Endothelial cell of umbilical vein (primary cell): ENCODE results near the gene SLC39A12. TPM values are rescaled to one million over a fixed set of nuclear protein-coding genes. Genes with fewer than 3 reads are reported as not detected.

Experiments
- BruUV-seq: library from RNA; stranded (reverse); fragments of 400-500 nt; replicated peaks from 2 replicates; lab custom pipeline; 2021; lab: Mats Ljungman, UMichigan
- CTCF ChIA-PET: fragments of 300-600, 350-600 bp; sonication (Branson Sonifier 250); formaldehyde crosslinking; loops from one replicate; lab custom pipeline; 2021; ENCODE audit warnings: antibody characterized with exemption, inconsistent platforms; lab: Charles Lee
- POLR2A ChIA-PET: fragments of 300-600, 350-600 bp; sonication (Branson Sonifier 250); formaldehyde crosslinking; loops from one replicate; lab custom pipeline; 2021; ENCODE audit warnings: antibody characterized with exemption, inconsistent platforms; lab: Charles Lee
- DNase-seq: peaks from one replicate; pipeline ENCODE4 v3.0.0-alpha.2; 2011; ENCODE audit warnings: low read depth, low spot score
- FAIRE-seq: peaks from 2 replicates; lab custom pipeline; 2011; peaks lifted over from hg19 to GRCh38; lab: Jason Lieb, UNC
- H2AFZ ChIP-seq: 2 replicates; pipeline ENCODE4 v1.6.0; 2012; ENCODE audit warnings: low read depth, low read length, control low read depth, inconsistent platforms
- H3K27ac ChIP-seq: 2 replicates; pipeline ENCODE4 v1.5.1; 2011; ENCODE audit warnings: low read depth, mild to moderate bottlenecking, control low read depth, low read length, moderate library complexity; ENCODE audit not compliant: insufficient read depth
- H3K27me3 ChIP-seq, 2 experiments: 2 replicates each; pipeline versions ENCODE4 v1.6.0 to v1.6.1; 2011; ENCODE audit warnings: low read length in 2 of 2, mixed read lengths in 1 of 2; ENCODE audit not compliant: control insufficient read depth in 2 of 2, insufficient read depth in 2 of 2
- H3K36me3 ChIP-seq, 2 experiments: 2 replicates in 1 of 2; 3 replicates in 1 of 2; pipeline ENCODE4 v1.5.1; 2011; ENCODE audit warnings: low read length in 2 of 2, mild to moderate bottlenecking in 1 of 2, moderate library complexity in 1 of 2; ENCODE audit not compliant: control insufficient read depth in 2 of 2, insufficient read depth in 2 of 2; ENCODE audit errors: extremely low read depth in 1 of 2
- H3K4me1 ChIP-seq: 3 replicates; pipeline ENCODE4 v1.5.1; 2011; ENCODE audit warnings: mild to moderate bottlenecking, low read length; ENCODE audit not compliant: control insufficient read depth, insufficient read depth; ENCODE audit errors: extremely low read depth
- H3K4me2 ChIP-seq: 2 replicates; pipeline ENCODE4 v1.6.1; 2011; ENCODE audit warnings: low read length, control low read depth, mixed read lengths; ENCODE audit not compliant: insufficient read depth
- H3K4me3 ChIP-seq, 3 experiments: fragments of 200-600 bp in 1 of 3; sonication (generic), shearing (Covaris generic) in 1 of 3; replicated peaks in 1 of 3; 2 replicates each; pipeline ENCODE4 v1.5.1; 2011 to 2016; ENCODE audit warnings: control low read depth in 3 of 3, low read length in 3 of 3, mild to moderate bottlenecking in 2 of 3, inconsistent platforms in 1 of 3, low read depth in 1 of 3, moderate library complexity in 1 of 3; ENCODE audit not compliant: insufficient read depth in 1 of 3
- H3K79me2 ChIP-seq: 2 replicates; pipeline ENCODE4 v1.6.0; 2012; ENCODE audit warnings: low read length, inconsistent platforms; ENCODE audit not compliant: control insufficient read depth, insufficient read depth
- H3K9ac ChIP-seq: replicated peaks from 2 replicates; pipeline ENCODE3; 2011; ENCODE audit warnings: low read length, control low read depth; ENCODE audit not compliant: insufficient read depth; ENCODE audit errors: extremely low read depth
- H3K9me1 ChIP-seq: replicated peaks from 3 replicates; pipeline ENCODE4 v1.6.0; 2011; ENCODE audit warnings: mild to moderate bottlenecking, low read length; ENCODE audit not compliant: control insufficient read depth, insufficient read depth; ENCODE audit errors: extremely low read depth
- H3K9me3 ChIP-seq: replicated peaks from 2 replicates; pipeline ENCODE4 v1.5.1; 2012; ENCODE audit warnings: low read length, inconsistent platforms; ENCODE audit not compliant: control insufficient read depth, insufficient read depth
- H4K20me1 ChIP-seq: replicated peaks from 2 replicates; pipeline ENCODE3; 2011; ENCODE audit warnings: mild to moderate bottlenecking, low read length; ENCODE audit not compliant: control insufficient read depth, insufficient read depth; ENCODE audit errors: extremely low read depth
- CTCF ChIP-seq, 2 donors: IDR thresholded peaks; 1 replicate in 1 of 2; 2 replicates in 1 of 2; pipeline ENCODE4 v1.5.1; 2011; ENCODE audit warnings: low read length in 2 of 2, mild to moderate bottlenecking in 2 of 2, moderate library complexity in 2 of 2, control low read depth in 1 of 2, inconsistent platforms in 1 of 2, low read depth in 1 of 2; ENCODE audit not compliant: insufficient read depth in 1 of 2; ENCODE audit errors: extremely low read depth in 1 of 2
- EZH2 ChIP-seq: IDR thresholded peaks from 2 replicates; pipeline ENCODE4 v1.6.1; 2012; ENCODE audit warnings: borderline replicate concordance, low read depth, mild to moderate bottlenecking, moderate library complexity, low read length, inconsistent platforms; ENCODE audit not compliant: severe bottlenecking
- FOS ChIP-seq: IDR thresholded peaks from 2 replicates; pipeline ENCODE4 v1.6.1; 2011; ENCODE audit warnings: mild to moderate bottlenecking, low read length, moderate library complexity, borderline replicate concordance; ENCODE audit not compliant: insufficient read depth
- GATA2 ChIP-seq: IDR thresholded peaks from 2 replicates; pipeline ENCODE4 v1.7.0; 2011; ENCODE audit warnings: low read depth, mild to moderate bottlenecking, moderate library complexity, mixed read lengths, low read length; ENCODE audit not compliant: insufficient read length, insufficient read depth
- JUN ChIP-seq: IDR thresholded peaks from 2 replicates; pipeline ENCODE4 v1.6.1; 2011; ENCODE audit warnings: borderline replicate concordance, low read depth; ENCODE audit not compliant: insufficient read length, insufficient read depth
- MAX ChIP-seq: IDR thresholded peaks from 2 replicates; pipeline ENCODE4 v1.6.1; 2011; ENCODE audit not compliant: insufficient read depth, insufficient read length
- MYC ChIP-seq: IDR thresholded peaks from one replicate; pipeline ENCODE4 v1.6.1; 2011; ENCODE audit warnings: mild to moderate bottlenecking, low read depth, low read length
- POLR2A ChIP-seq: IDR thresholded peaks from 2 replicates; pipeline ENCODE4 v1.6.1; 2012; ENCODE audit warnings: low read depth, mild to moderate bottlenecking, control low read depth, low read length
- POLR2AphosphoS5 ChIP-seq: IDR thresholded peaks from 2 replicates; pipeline ENCODE4 v1.6.1; 2012; ENCODE audit warnings: low read depth, mild to moderate bottlenecking, control low read depth, low read length, moderate library complexity; ENCODE audit not compliant: insufficient read depth
- dilution Hi-C: fragments of 300-500 bp; cut with MboI; formaldehyde crosslinking; loops from one replicate; pipeline ENCODE4 v1.15.0; 2019; ENCODE audit warnings: low sequenced_read_pairs; ENCODE audit not compliant: extremely low pct_ligation_motif_present
- intact Hi-C: fragments of 100-400 bp; cut with micrococcal nuclease; formaldehyde crosslinking; loops from one replicate; pipeline ENCODE4 v1.10.0; 2022
- polyA plus RNA-seq, 4 experiments: library from polyadenylated mRNA; depleted of rRNA in 3 of 4; stranded (reverse) in 3 of 4; unstranded in 1 of 4; fragments of >200 nt; gene quantifications; 2 replicates each; pipeline versions ENCODE4 v1.2.1 to v1.2.3, GENCODE V29; 2011 to 2012; ENCODE audit warnings: missing spikeins in 1 of 4
- total RNA-seq: library from RNA; stranded (reverse); gene quantifications from 2 replicates; pipeline ENCODE4 v1.2.3, GENCODE V29; 2021

SLC39A12 gene
- total and polyA plus RNA-seq, 2 donors (not counting 3 experiments of a cell fraction or from before 2014, with no cell fraction given): not detected

- no peaks in the 10 kb centered on the region for H3K27me3 ChIP-seq
- FAIRE-seq: no peak
- no peaks in the 10 kb centered on the region for H3K4me1 ChIP-seq
- intact Hi-C loops (no loop called here), dilution Hi-C loops (no loop called here)
- no peak overlapping the region for H3K27ac ChIP-seq
- no peak overlapping the region for H3K4me2 ChIP-seq
- no peaks in the 10 kb centered on the region for H3K9me3 ChIP-seq
- no peaks in the 10 kb centered on the region for H4K20me1 ChIP-seq
- H3K9me1 ChIP-seq: no peaks in the 10 kb centered on the region
- H3K4me3 ChIP-seq: no peak overlapping the region
- no TSS peak for BruUV-seq
- TF ChIP-seq CTCF (IDR thresholded peaks at IDR 0.05; ENCODE audit: extremely low read depth in 1 of 2, insufficient read depth in 1 of 2, low read depth in 1 of 2, low read length in 2 of 2) (no peak), GATA2 (no peak), FOS (no peak), POLR2AphosphoS5 (no peak), MYC (no peak), JUN (no peak), POLR2A (no peak), EZH2 (no peak), MAX (no peak)
- H3K79me2 ChIP-seq: no peaks in the 10 kb centered on the region
- no peak overlapping the region for H3K9ac ChIP-seq
- no peak for DNase-seq
- ChIA-PET POLR2A (no interaction called here), CTCF (no interaction called here)
- H3K36me3 ChIP-seq: no peaks in the 10 kb centered on the region
- H2AFZ ChIP-seq: no peak overlapping the region
These were observed 124.2 kb downstream of the SLC39A12 start for GRCh38 chr10:18075881-18076280.
